Glutamatergic neuron (in vitro differentiated cells): ENCODE results near the gene ABLIM3. TPM values are rescaled to one million over a fixed set of nuclear protein-coding genes. Genes with fewer than 3 reads are reported as not detected.

Experiments used
- DNase-seq: peaks from one replicate; pipeline ENCODE4 v3.0.0; 2022
- H3K27ac Mint-ChIP-seq: one replicate; pipeline ENCODE4 v1.8.0; 2020; ENCODE audit warnings: mild to moderate bottlenecking, mixed read lengths, inconsistent platforms; ENCODE audit not compliant: unreplicated experiment
- H3K27me3 Mint-ChIP-seq: one replicate; pipeline ENCODE4 v1.8.0; 2020; ENCODE audit warnings: mild to moderate bottlenecking, moderate library complexity, mixed read lengths, inconsistent platforms; ENCODE audit not compliant: unreplicated experiment
- H3K36me3 Mint-ChIP-seq: one replicate; pipeline ENCODE4 v1.8.0; 2020; ENCODE audit warnings: mild to moderate bottlenecking, mixed read lengths, inconsistent platforms; ENCODE audit not compliant: unreplicated experiment
- H3K4me1 Mint-ChIP-seq: one replicate; pipeline ENCODE4 v1.8.0; 2020; ENCODE audit warnings: mild to moderate bottlenecking, low read depth, mixed read lengths, inconsistent platforms; ENCODE audit not compliant: unreplicated experiment
- H3K4me3 Mint-ChIP-seq: one replicate; pipeline ENCODE4 v1.8.0; 2020; ENCODE audit warnings: mild to moderate bottlenecking, mixed read lengths, inconsistent platforms; ENCODE audit not compliant: unreplicated experiment
- H3K9me3 Mint-ChIP-seq: one replicate; pipeline ENCODE4 v1.8.0; 2020; ENCODE audit warnings: mild to moderate bottlenecking, moderate library complexity, mixed read lengths, inconsistent platforms; ENCODE audit not compliant: unreplicated experiment
- total RNA-seq: library from RNA; stranded (reverse); fragmentation: NEBNext Ultra II Directional; extraction: Animal tissue kit (Norgen Biotek cat#: 25700); gene quantifications from one replicate; pipeline ENCODE4 v1.2.1, GENCODE V29; 2021; ENCODE audit not compliant: unreplicated experiment
- TF ChIP-seq, protein P1 (sequence below): fragments of 200-600 bp; sonication (generic); IDR thresholded peaks from one replicate; pipeline ENCODE4 v1.5.0; 2021; ENCODE audit not compliant: partially characterized antibody, unreplicated experiment

The ABLIM3 gene
- total RNA-seq, 1 donor from 2014 or later, result 19.0 TPM

DNA sequence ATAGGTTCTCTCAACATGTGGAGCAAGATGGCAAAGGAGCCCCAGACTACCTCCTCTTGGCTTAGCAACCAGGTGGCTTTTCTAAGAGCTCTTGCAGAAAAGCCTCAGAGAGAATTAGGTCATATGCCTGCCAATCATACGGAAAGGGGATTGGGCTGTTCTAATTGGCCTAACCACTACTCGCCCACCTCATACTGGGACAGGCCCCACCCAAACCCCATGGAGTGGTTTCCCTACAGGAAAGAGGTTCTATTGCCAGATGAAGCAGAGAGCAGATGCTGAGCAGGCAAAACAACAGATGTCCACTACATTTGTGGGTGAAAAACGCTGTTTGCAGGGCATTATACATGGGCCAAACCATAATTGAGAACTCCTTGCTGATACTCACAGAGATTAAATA is 29.0 kb downstream of the ABLIM3 start:
- peak overlapping the region; percentile 79 for H3K4me3 Mint-ChIP-seq
- H3K9me3 Mint-ChIP-seq, result peaks cover 20% of the 10 kb centered on the region
- peaks cover 5% of the 10 kb centered on the region for H3K36me3 Mint-ChIP-seq
- TF ChIP-seq, protein P1, sequence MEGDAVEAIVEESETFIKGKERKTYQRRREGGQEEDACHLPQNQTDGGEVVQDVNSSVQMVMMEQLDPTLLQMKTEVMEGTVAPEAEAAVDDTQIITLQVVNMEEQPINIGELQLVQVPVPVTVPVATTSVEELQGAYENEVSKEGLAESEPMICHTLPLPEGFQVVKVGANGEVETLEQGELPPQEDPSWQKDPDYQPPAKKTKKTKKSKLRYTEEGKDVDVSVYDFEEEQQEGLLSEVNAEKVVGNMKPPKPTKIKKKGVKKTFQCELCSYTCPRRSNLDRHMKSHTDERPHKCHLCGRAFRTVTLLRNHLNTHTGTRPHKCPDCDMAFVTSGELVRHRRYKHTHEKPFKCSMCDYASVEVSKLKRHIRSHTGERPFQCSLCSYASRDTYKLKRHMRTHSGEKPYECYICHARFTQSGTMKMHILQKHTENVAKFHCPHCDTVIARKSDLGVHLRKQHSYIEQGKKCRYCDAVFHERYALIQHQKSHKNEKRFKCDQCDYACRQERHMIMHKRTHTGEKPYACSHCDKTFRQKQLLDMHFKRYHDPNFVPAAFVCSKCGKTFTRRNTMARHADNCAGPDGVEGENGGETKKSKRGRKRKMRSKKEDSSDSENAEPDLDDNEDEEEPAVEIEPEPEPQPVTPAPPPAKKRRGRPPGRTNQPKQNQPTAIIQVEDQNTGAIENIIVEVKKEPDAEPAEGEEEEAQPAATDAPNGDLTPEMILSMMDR, result no peak
- peak overlapping the region; percentile 95 for H3K27ac Mint-ChIP-seq
- H3K27me3 Mint-ChIP-seq, result peaks cover 14% of the 10 kb centered on the region
- DNase-seq, result peak; percentile 64
- peaks cover 59% of the 10 kb centered on the region for H3K4me1 Mint-ChIP-seq

DNA sequence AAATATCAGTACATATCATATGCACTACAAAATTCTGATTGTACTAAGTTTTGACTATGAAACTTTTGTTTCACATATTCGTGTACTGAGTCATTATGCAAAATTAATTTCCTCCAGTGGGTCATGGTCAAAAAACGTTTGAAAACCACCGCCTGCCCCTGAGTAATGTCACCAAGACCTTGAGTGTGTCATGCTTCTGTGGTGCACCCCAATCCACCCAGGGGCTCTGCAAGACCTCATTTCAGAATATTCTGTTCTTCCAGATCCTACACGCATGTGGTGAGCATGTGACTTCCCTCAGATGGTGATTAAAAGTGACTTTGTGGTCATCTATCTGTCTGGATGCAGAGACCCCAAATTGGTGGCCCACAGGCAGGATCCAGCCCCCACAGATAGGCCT is 31.0 kb downstream of the ABLIM3 start:
- DNase-seq, result no peak
- Mint-ChIP-seq H3K27ac (no peak overlapping the region), H3K4me3 (no peak overlapping the region), H3K36me3 (peaks cover 5% of the 10 kb centered on the region), H3K4me1 (peaks cover 74% of the 10 kb centered on the region), H3K27me3 (peaks cover 26% of the 10 kb centered on the region), H3K9me3 (peaks cover 30% of the 10 kb centered on the region)
- TF ChIP-seq, protein P1, result no peak

DNA sequence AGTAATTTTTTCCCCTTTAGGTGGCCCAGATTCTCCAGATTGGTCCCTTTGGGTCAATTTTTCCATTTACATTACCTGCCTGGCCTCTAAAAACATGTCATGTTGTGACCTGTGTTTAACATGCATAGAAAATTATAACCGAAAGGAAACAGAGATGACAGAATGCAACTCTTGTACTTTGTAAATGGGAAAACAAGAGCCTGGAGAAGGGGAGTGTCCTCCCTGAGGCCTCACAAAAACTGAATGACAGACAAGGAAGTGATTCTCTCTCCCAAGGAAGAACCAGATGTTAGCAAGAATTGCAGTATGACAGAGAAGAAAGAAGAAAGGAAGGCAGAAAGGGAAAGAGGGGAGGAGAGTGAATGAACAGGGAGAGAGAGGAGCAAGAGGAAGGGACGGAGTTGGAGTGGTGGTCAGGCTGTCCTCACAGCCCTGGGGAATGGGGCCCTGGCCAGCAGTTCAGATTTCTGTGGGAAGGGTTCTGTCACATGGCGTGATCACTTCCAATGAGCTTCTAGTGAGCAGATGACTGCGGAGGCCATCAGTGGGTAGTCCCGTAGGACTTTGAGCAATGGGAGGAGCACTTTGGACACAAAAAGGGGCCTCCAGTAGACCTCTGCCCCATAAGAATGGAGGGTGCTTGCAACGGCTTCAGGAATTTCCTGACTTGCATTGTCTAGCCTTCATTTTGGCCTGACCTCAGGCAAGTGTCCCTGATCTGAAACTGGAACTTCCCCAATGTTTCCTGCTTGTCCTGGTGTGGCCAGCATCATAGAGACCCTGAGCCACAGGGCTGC is 31.6 kb downstream of the ABLIM3 start:
- DNase-seq, result no peak
- TF ChIP-seq, protein P1, result no peak
- H3K27me3 Mint-ChIP-seq, result peaks cover 26% of the 10 kb centered on the region
- peaks cover 5% of the 10 kb centered on the region for H3K36me3 Mint-ChIP-seq
- peaks cover 74% of the 10 kb centered on the region for H3K4me1 Mint-ChIP-seq
- peak overlapping the region; percentile 31 for H3K4me3 Mint-ChIP-seq
- peaks cover 29% of the 10 kb centered on the region for H3K9me3 Mint-ChIP-seq
- peak overlapping the region; percentile 86 for H3K27ac Mint-ChIP-seq

DNA sequence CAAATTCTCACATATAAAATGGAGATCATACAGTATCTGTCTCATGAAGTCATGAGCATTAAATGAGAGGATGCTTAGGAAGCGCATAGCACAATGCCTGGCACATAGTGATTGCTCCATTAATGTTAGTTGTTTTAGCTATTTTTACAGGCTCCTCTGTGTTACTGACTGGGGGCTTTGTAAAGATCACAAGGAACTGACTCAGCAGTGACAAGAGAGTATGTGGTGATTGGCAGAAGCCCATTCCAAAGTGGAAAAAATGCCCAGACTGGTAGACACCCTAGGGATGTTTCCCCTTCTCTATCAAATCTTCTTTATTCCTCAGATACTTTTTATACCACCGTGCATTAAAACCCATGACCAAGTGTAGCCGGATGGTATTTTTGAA is 33.5 kb downstream of the ABLIM3 start:
- Mint-ChIP-seq H3K4me3 (no peak overlapping the region), H3K27ac (peak overlapping the region; percentile 90), H3K9me3 (peaks cover 21% of the 10 kb centered on the region), H3K27me3 (peaks cover 26% of the 10 kb centered on the region), H3K36me3 (peaks cover 5% of the 10 kb centered on the region), H3K4me1 (peaks cover 64% of the 10 kb centered on the region)
- TF ChIP-seq, protein P1, result no peak
- no peak for DNase-seq
